Measurements from ENCODE around the gene MTHFD1L.

GRCh38 chr6:151092591-151092990, 227.1 kb downstream of the MTHFD1L start:
- TF ChIP-seq POLR2A (IDR thresholded peaks at IDR 0.05) (no peak), CTCF (IDR thresholded peaks at IDR 0.05) (no peak), EP300 (IDR thresholded peaks at IDR 0.05) (no peak)
